GM21447 (cell line): Measurements from ENCODE around the gene COG5.
A peak's percentile ranks its signal among the peaks of the same experiment; 100 is the strongest.
"Not testable (repeated sequence)": the region's sequence is repeated elsewhere in the genome, so short reads cannot be mapped to it uniquely, and the experiment has no call there.

Source experiments
- ATAC-seq: cut with Tn5 transposase; IDR thresholded peaks from one replicate; pipeline ENCODE4 v1.9.1; 2021; ENCODE audit not compliant: unreplicated experiment

The COG5 gene

DNA sequence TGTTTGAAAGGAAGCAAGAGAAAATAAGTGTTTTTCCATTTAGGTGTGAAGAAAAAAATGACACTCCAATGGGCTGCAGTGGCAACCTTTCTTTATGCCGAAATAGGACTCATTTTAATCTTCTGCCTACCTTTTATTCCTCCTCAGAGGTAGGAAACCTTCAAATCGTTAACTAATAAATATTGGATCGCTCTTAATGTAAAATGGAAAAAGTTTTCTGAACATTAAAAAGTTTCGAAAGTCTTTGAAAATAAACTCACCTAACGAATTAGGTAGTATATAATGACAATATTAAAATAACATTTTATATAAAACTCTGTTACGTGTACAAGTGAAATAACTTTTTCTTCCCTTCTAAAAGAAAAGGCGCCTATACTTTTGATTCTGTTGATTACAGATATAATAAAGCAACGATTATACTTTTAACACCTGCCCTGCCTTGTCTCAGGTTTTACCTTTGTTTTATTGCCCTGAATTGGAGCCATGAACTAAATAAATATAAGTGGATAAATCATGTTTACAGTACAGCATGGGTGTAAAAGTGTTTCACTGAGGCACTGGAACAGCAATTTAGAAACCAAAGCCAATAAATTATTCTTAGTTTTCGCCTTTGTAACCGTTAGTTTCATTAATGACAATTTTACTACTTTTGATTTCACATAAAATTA lies 17.1 kb upstream of the COG5 start:
- ATAC-seq, result no peak

DNA sequence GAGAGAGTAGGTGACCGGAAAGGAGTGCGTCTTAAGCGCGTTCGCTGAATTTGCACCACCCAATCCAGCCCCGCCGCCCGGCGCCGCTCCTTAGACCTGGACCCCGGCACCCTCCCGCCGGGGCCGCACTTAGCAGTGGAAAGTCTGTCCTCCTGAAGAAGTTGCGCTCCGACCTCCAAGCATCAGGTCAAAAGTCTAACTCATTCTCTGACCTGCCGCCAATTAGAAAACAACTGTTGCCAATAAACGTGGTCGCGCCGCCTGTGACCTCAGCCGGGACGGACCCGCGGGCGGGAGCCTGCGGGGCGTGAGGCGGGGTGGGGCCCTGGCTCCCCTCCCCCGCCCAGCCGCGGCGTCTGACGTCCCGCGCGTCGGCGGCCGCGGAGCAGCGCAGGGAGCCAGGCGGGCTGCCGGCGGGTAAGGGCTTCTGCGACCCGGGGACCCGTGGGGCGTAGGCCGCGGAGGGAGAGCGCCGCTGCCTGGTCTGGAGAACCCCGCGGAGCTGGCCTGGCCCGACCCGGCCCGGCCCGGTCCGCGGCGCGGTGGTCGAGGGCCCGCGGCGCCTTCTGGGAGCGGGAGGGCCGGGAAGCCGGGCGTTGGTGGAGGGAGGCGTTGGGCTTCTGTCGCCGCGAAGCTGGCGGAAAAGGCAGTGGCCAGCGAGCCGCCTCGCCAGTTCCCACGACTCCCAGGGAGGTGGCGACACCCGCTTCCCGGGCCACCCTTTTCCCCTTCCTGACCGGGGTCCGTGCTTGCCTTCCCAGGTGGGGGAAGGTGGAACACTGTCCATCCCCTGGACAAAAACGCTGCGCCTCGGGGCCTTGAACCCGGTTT lies 16.4 kb upstream of the COG5 start, which contains the start of gene BCAP29:
BCAP29 (plus strand) TSS at position 362 of the 831 bp plus-strand sequence. CDS start 527 bp downstream, outside the sequence.
- ATAC-seq, result peak; percentile 84

DNA sequence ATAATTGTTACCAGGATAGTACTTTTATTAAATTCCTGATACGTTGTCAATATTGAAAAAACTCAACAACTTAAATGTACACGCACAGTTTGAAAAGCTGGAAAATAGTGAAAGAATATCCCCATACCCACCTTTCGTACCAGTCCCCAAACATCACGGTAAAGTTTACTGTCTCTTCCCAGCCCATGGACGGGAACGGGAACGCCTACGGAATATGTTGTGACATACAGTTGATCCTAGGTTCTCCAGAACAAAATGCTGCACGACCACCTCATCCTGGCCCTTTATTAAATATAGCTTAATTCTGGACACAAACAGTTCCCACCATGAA lies 15.8 kb upstream of the COG5 start:
- no peak for ATAC-seq

DNA sequence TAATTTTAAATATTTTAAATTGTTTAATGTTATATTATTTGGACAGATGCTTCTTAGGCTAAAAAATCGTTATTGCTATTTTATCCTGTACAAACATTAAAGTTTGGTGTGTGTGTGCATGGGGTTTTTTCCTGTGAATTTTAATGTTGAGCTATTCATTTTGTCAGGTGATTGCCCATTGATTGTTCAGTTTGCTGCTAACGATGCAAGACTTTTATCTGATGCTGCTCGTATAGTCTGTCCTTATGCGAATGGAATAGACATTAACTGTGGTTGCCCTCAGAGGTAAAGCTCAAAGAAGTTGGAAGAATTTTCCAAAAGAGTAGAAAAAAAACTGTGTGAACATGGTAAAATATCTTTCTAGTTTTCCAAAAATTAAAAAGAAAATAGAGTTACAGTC lies 9.8 kb upstream of the COG5 start:
- ATAC-seq, result no peak

DNA sequence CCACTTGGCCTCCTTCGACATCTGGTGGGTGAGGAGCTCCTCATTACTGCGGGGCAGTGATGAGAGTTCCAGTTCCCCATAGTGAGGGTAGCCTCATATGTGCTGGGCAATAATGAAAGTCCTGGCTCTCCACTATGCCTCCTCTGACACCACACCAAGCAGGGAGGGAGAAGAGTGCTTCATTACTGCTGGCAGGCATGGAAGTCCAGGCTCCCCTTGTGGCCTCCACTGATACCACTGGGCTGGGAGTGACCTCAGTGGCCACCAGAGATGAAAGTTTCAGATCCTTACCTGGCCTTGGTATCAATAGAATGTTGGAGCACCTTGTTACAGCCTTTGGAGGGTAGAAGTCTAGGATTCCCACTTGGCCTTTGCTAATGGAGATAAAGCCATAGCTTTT lies 6.6 kb upstream of the COG5 start:
- ATAC-seq, result no peak

DNA sequence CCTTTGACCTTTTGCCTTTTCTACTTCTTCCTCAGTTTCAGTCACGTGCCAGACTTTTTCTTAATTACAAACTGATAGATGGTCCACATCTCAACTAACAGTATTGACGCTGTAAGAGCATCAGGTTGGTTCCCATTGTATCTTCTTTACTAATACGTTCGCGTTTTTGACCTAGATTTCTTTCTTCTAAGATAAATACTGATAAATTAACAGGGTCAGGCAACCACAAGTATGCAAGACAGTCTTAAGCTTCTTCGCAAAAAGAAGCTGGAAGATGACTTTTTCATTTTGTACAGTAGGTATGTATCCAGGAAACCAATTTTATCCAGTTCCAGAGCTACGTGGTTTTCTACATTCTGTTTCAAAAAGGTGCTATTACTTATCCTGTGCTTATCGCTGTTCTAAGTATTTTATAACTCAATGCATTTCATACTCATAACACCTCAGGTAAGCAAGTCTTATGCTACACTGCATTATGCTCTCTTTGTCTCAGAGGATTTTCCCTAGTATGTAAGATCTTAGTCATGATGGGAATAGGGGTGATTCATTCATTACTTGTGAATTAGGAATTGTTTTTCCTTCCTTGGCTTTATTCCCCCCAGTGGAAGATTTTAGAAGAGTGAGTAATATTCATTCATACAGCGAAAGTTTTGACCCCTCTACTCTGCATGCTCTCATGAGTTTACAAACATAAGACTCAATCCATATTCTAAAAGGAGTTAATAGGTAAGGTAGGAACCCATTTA lies 1.0 kb upstream of the COG5 start:
- ATAC-seq, result no peak

DNA sequence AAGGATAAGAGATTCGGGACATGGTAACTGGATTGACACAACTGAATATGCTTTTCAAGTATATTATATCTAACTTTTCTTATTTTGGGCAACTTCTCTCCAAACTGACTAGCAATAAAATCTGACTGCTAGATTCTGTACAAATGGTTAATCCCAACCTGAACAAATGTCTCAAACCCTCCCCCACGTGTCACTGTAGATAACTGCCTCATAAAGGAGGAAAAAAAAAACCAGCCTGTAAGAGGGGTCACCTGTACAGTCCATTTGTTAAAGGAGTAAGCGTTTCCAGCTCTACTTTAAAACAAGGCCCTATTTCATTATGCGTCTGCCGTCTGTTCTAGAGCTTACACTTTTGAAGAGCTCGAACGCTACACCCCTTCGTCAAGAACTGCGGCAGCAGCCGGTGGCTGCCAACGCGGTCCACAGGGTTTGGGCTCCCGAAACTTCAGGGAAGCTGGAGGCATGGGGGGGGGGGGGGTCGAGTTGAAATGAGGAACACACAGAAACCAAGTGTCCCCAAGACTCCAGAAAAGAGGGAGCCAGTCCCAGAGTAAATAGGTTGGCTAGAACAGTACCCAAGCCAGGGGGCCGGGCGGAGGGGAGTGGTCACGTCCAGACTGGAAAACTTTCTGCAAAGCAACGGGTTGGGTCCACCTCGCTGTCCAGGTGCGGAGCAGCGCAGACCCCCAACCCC lies 492 bp downstream of the COG5 start:
- ATAC-seq, result peak; percentile 51

DNA sequence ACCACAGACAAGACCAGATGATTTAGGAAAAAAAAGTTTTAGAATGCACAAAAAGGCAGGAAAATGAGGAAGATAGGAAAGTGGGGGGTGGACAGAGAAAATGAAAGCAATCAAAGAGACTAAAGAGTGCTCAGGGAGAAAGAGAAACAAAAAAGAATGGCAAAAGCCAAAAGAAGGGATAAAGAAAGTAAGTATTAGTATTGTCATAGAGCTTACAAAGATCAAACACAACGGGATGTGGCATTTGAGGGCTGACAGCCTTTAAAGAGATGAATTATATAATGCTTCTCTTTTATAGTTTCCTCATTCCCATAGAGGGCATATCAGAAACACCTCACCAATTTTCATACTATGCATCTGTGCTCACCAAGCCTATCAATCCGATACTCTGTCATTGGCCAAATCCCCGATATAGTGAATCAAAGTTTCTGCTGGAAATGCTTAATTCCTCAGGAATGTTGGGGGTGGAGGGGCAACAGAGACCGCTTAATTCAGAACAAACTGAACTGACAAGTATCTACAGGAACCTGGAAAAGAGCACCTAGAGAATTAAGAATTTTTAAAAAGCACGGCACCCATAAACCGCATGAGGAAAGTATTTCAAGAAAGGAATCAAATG lies 2.7 kb downstream of the COG5 start:
- ATAC-seq, result no peak

DNA sequence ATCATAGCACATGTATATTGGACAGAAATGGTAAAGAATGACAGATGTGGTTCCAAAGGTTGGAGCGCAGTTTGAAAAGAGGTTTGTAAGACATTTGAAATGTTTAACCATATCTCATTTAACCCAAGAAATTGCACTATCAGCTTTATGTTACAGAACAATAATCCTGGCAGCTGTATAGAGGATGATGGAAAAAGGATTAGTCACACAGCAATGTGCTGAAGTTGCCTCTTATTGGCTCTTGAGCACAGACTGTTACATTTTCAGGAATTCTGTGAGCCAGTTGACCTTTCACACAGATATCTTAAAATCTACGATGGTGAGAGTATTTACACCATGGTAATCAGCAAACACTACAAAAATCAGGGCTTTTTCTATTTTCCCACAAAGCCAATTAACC lies 3.9 kb downstream of the COG5 start:
- ATAC-seq, result no peak

DNA sequence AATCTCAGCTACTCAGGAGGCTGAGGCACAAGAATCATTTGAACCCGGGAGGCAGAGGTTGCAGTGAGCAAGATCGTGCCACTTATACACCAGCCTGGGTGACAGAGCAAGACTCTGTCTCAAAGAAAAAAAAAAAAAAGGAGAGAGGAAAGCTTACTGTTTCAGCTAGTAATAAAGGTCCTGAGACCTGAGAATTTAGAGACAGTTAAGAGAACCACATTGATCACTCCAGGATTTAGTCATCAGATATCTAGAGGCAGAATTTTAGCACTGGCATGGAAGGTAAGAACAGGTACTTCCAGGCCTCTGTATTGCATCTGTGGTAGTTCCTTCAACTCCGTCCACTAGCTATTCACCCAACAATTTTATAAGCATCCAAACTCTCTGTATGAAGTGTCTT lies 7.8 kb downstream of the COG5 start:
- no peak for ATAC-seq

DNA sequence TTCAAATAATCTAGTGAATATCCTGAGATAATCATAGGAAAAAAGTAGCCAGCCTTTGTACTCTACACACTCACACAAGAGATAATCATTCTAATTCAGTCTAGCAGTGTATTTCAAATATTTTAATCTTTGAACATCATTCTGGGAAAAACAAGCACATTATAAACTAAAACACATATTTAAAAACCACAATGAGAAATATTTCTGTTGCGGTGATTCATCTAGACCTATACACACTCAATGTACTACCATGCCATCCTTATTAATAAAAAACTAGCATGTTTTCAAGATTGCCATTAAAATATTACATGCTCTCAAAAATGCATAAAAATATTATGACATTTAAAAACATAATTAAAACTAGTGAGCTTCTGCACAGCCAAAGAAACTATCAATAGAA lies 11.8 kb downstream of the COG5 start:
- ATAC-seq, result no peak

DNA sequence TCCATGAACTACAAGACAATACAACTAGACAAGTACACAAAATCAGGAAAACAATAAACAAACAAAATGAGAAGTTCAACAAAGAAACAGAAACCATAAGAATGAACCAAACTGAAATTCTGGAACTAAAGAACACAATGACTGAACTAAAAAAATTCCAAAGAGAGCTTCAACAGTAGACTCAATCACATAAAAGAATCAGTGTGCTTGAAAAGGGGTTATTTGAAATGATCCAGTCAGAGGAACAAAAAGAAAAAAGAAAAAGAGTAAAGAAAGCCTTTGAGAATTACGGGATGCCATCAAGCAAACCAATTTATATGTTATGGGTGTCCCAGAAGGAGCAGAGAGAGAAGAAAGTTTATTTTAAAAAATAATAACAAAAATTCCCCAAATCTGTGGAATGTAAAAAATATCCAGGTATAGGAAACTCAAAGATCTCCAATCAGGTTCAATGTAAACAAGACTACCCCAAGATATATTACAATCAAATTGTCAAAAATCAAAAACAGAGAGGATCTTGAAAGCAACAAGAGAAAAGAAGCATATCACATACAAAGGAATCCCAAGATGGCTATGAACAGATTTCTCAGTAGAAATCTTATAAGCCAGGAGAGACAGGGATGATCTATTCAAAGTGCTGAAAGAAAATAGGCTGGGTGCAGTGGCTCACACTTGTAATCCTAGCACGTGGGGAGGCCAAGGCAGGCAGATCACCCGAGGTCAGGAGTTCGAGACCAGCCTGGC lies 18.7 kb downstream of the COG5 start:
- ATAC-seq, result no peak

DNA sequence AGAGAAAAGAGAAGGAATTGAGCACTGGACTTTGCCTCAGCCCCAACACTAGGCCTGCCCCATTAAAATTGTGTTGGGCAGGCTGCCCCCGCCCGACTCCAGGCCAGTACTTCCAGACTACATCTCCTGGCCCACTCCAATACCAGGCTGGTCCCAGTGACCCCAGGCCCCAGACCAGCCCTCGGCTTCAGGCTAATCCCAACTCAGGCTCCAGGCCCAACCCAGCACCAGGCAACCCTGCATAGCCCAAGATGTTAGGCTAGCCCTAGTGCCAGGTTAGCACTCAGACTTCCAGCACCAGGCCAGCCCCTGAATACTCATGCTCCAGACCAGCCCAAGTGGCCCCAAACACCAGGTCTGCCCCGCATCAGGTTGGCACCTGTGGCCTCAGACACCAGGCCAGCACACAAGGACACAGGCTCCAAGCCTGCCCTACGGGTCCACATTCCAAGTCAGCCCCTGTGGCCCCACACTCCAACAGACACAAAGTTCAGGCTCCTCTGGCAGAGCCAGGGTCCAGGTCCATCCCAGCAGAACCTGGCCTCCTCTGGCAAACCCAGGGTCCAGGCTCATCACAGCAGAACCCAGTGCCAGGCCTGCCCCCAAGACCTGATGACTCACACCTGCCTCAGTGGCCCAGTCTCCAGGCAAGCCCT lies 20.3 kb downstream of the COG5 start:
- no peak for ATAC-seq

DNA sequence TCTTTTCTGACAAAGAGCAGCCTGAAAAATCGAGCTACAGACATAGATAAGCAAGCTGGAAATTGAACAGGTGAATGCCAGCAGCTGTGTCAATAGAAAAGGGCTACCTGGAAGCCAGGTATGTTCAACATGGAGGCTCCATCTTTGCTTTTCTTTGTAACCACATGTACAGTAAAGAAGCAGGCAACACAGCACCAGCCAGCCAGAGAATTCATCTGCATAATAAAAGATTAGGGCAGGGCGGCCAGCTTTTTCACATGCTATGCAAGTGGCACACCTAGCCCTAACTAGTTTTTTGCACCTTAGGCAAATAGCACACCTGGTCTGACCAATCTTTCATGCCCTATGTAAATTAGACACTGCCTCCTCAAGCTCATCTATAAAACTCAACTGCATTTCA lies 25.7 kb downstream of the COG5 start:
- ATAC-seq, result no peak

DNA sequence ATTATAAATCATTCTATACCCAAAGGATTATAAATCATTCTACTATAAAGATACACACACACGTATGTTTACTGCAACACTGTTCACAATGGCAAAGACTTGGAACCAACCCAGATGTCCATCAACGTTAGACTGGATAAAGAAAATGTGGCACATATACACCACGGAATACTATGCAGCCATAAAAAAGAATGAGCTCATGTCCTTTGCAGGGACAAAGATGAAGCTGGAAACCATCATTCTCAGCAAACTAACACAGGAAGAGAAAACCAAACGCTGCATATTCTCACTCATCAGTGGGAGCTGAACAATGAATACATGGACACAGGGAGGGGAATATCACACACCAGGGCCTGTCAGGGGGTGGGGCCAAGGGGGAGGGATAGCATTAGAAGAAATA lies 26.5 kb downstream of the COG5 start:
- not testable (repeated sequence) for ATAC-seq

DNA sequence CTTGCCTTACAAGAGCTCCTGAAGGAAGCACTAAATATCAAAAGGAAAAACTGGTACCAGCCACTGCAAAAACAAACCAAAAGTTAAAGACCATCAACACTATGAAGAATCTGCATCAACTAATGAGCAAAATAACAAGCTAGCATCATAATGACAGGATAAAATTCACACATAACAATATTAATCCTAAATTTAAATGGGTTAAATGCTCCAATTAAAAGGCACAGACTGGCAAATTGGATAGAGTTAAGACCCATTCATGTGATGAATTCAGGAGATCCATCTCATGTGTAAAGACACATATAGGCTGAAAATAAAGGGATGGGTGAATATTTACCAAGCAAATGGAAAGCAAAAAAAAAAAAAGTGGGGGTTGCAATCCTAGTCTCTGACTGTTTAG lies 29.6 kb downstream of the COG5 start:
- ATAC-seq, result no peak

DNA sequence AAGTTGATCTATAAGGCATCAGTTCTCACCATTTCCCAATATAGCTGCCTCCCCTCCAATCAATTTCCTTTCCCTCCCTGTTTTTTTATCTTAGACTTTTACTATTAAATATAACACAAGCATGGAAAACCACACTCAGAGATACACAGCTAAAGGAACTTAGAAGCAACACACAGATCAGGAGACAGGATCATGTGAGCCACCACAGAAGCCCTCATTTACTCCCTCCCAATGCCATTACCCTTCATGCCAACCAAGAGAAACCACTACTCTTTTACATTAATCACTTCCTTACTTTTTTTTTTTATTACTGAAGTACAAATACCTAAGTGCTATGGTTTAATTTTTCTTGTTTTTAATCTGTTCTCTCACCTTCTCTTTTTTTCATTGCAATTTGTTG lies 33.0 kb downstream of the COG5 start:
- no peak for ATAC-seq

DNA sequence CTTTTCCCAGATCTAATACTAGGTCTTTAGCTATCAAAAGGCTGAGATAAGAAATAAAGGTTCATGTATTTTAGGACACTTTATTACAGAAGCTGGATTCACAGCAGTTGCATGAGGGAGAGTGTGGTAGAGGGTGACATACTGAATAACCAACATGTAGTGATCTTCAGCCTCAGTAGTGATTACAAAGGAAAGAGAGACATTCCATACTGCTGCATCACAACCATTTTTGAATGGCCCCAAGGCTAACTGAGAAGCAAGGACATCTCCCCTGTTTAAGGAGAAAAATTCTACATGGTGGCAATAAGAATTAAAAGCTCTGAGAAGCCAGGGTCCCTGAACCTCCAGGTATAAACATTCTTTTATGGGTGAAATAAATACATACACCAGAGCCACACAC lies 35.3 kb downstream of the COG5 start:
- ATAC-seq, result no peak

DNA sequence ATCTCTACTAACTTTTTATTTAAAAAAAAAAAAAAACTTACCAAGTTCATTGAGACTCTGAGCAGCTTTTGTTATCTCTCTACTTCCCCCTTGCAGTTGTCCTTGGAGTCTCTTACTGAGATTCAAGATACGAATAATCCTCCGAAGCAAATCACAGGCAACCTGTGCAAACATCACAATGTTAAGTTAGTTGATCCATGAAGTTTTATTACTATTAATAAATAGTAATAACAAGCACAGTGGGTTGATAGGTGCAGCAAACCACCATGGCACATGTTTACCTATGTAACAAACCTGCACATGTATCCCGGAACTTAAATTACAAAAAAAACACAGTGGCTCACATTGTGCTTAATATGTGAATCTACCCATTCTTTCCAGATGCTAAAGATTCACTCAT lies 36.5 kb downstream of the COG5 start:
- no peak for ATAC-seq

DNA sequence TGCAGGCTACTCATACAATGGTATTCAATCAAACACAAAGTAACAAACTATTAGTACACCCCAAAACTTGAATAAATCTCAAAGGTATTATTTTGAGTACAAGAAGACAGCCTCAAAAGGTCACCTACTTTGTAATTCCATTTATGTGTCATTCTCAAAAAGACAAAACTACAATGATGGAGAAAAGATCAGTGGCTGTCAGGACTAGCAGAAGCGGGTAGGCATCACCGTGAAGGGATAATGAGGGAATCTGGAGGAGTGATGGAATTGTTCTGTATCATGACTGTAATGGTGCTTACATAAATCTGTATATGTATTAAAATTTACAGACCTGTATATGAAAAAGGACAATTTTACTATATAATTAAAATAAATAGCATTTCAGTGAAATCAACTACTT lies 37.0 kb downstream of the COG5 start:
- ATAC-seq, result no peak
